Measurements from ENCODE around the gene CNNM1.

- TF ChIP-seq ZNF232 (CRISPR knock-in tag; IDR thresholded peaks at IDR 0.05) (no peak), KAT7 (CRISPR knock-in tag; IDR thresholded peaks at IDR 0.05; ENCODE audit: borderline replicate concordance) (no peak), TEAD4 (CRISPR knock-in tag; IDR thresholded peaks at IDR 0.05) (no peak), ESRRA (CRISPR knock-in tag; IDR thresholded peaks at IDR 0.05; ENCODE audit: borderline replicate concordance) (no peak), ATF2 (CRISPR knock-in tag; IDR thresholded peaks at IDR 0.05; ENCODE audit: borderline replicate concordance, low read depth) (no peak), AFF4 (CRISPR knock-in tag; IDR thresholded peaks at IDR 0.05; ENCODE audit: borderline replicate concordance) (no peak), FOXJ3 (CRISPR knock-in tag; IDR thresholded peaks at IDR 0.05; ENCODE audit: borderline replicate concordance) (no peak), ATF3 (CRISPR knock-in tag; conservative IDR thresholded peaks at IDR 0.05) (no peak), ZBTB43 (CRISPR knock-in tag; IDR thresholded peaks at IDR 0.05) (no peak), JUN (CRISPR knock-in tag; IDR thresholded peaks at IDR 0.05) (no peak), CREB1 (CRISPR knock-in tag; IDR thresholded peaks at IDR 0.05) (no peak)
- TF ChIP-seq, protein P1, sequence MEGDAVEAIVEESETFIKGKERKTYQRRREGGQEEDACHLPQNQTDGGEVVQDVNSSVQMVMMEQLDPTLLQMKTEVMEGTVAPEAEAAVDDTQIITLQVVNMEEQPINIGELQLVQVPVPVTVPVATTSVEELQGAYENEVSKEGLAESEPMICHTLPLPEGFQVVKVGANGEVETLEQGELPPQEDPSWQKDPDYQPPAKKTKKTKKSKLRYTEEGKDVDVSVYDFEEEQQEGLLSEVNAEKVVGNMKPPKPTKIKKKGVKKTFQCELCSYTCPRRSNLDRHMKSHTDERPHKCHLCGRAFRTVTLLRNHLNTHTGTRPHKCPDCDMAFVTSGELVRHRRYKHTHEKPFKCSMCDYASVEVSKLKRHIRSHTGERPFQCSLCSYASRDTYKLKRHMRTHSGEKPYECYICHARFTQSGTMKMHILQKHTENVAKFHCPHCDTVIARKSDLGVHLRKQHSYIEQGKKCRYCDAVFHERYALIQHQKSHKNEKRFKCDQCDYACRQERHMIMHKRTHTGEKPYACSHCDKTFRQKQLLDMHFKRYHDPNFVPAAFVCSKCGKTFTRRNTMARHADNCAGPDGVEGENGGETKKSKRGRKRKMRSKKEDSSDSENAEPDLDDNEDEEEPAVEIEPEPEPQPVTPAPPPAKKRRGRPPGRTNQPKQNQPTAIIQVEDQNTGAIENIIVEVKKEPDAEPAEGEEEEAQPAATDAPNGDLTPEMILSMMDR (IDR thresholded peaks at IDR 0.05), result no peak
- TF ChIP-seq, protein P2, sequence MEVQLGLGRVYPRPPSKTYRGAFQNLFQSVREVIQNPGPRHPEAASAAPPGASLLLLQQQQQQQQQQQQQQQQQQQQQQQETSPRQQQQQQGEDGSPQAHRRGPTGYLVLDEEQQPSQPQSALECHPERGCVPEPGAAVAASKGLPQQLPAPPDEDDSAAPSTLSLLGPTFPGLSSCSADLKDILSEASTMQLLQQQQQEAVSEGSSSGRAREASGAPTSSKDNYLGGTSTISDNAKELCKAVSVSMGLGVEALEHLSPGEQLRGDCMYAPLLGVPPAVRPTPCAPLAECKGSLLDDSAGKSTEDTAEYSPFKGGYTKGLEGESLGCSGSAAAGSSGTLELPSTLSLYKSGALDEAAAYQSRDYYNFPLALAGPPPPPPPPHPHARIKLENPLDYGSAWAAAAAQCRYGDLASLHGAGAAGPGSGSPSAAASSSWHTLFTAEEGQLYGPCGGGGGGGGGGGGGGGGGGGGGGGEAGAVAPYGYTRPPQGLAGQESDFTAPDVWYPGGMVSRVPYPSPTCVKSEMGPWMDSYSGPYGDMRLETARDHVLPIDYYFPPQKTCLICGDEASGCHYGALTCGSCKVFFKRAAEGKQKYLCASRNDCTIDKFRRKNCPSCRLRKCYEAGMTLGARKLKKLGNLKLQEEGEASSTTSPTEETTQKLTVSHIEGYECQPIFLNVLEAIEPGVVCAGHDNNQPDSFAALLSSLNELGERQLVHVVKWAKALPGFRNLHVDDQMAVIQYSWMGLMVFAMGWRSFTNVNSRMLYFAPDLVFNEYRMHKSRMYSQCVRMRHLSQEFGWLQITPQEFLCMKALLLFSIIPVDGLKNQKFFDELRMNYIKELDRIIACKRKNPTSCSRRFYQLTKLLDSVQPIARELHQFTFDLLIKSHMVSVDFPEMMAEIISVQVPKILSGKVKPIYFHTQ (CRISPR knock-in tag; IDR thresholded peaks at IDR 0.05), result no peak
- TF ChIP-seq, protein P3, sequence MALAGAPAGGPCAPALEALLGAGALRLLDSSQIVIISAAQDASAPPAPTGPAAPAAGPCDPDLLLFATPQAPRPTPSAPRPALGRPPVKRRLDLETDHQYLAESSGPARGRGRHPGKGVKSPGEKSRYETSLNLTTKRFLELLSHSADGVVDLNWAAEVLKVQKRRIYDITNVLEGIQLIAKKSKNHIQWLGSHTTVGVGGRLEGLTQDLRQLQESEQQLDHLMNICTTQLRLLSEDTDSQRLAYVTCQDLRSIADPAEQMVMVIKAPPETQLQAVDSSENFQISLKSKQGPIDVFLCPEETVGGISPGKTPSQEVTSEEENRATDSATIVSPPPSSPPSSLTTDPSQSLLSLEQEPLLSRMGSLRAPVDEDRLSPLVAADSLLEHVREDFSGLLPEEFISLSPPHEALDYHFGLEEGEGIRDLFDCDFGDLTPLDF (CRISPR knock-in tag; IDR thresholded peaks at IDR 0.05), result no peak
Observed at GRCh38 chr10:99403674-99404073, 74.5 kb downstream of the CNNM1 start.
